Measurements from ENCODE around the gene CAMK4. TPM values are rescaled to one million over a fixed set of nuclear protein-coding genes. Genes with fewer than 3 reads are reported as not detected.
A peak's percentile ranks its signal among the peaks of the same experiment; 100 is the strongest.

CAMK4 gene
- total and polyA plus RNA-seq, 5 donors from 2014 or later: 85.3 to 167 (median 106) TPM

GRCh38 chr5:111383288-111383970, 159.2 kb downstream of the CAMK4 start:
- Histone ChIP-seq H3K27me3 (ENCODE audit: control insufficient read depth, insufficient read depth, low read length) (no peaks in the 10 kb centered on the region), H3K9me3 (ENCODE audit: control insufficient read depth in 2 of 2, low read length in 2 of 2) (no peaks in the 10 kb centered on the region), H3K4me1 (ENCODE audit: control insufficient read depth, insufficient read depth, low read length, poor library complexity, severe bottlenecking) (no peaks in the 10 kb centered on the region), H3K4me3 (ENCODE audit: low read depth, low read length) (no peak overlapping the region), H3K27ac (ENCODE audit: insufficient read depth, low read length, poor library complexity, severe bottlenecking) (no peak overlapping the region), H3K36me3 (ENCODE audit: control insufficient read depth, insufficient read depth, low read length) (peaks cover 45% of the 10 kb centered on the region)
- Mint-ChIP-seq H3K4me3 (no peak overlapping the region), H3K27me3 (no peaks in the 10 kb centered on the region), H3K4me1 (peaks cover 9 to 27% (median 26%) of the 10 kb centered on the region in 4 donors), H3K36me3 (peaks cover 26% of the 10 kb centered on the region), H3K27ac (no peak overlapping the region), H3K9me3 (no peaks in the 10 kb centered on the region)
- ATAC-seq (ENCODE audit: low read depth in 2 of 2) (no peak), DNase-seq (no peak)

GRCh38 chr5:111384220-111384619, 160.0 kb downstream of the CAMK4 start:
- Mint-ChIP-seq H3K36me3 (peaks cover 33% of the 10 kb centered on the region), H3K4me1 (peaks cover 9 to 28% (median 27%) of the 10 kb centered on the region in 4 donors), H3K27me3 (no peaks in the 10 kb centered on the region), H3K9me3 (peaks cover 0 to 1% (median 0%) of the 10 kb centered on the region in 7 donors), H3K4me3 (no peak overlapping the region), H3K27ac (no peak overlapping the region)
- Histone ChIP-seq H3K27me3 (ENCODE audit: control insufficient read depth, insufficient read depth, low read length) (no peaks in the 10 kb centered on the region), H3K36me3 (ENCODE audit: control insufficient read depth, insufficient read depth, low read length) (peaks cover 53% of the 10 kb centered on the region), H3K4me3 (ENCODE audit: low read depth, low read length) (no peak overlapping the region), H3K9me3 (ENCODE audit: control insufficient read depth in 2 of 2, low read length in 2 of 2) (no peaks in the 10 kb centered on the region), H3K4me1 (ENCODE audit: control insufficient read depth, insufficient read depth, low read length, poor library complexity, severe bottlenecking) (no peaks in the 10 kb centered on the region), H3K27ac (ENCODE audit: insufficient read depth, low read length, poor library complexity, severe bottlenecking) (no peak overlapping the region)
- ATAC-seq (ENCODE audit: low read depth in 2 of 2): no peak
- no peak for DNase-seq

- ATAC-seq (ENCODE audit: low read depth in 2 of 2) (no peak), DNase-seq (no peak)
- Mint-ChIP-seq H3K27ac (no peak overlapping the region), H3K27me3 (no peaks in the 10 kb centered on the region), H3K36me3 (peaks cover 37% of the 10 kb centered on the region), H3K4me1 (peaks cover 9 to 36% (median 26%) of the 10 kb centered on the region in 4 donors), H3K4me3 (no peak overlapping the region), H3K9me3 (peaks cover 0 to 1% (median 0%) of the 10 kb centered on the region in 7 donors)
- Histone ChIP-seq H3K4me1 (ENCODE audit: control insufficient read depth, insufficient read depth, low read length, poor library complexity, severe bottlenecking) (no peaks in the 10 kb centered on the region), H3K9me3 (ENCODE audit: control insufficient read depth in 2 of 2, low read length in 2 of 2) (no peaks in the 10 kb centered on the region), H3K27me3 (ENCODE audit: control insufficient read depth, insufficient read depth, low read length) (no peaks in the 10 kb centered on the region), H3K4me3 (ENCODE audit: low read depth, low read length) (no peak overlapping the region), H3K36me3 (ENCODE audit: control insufficient read depth, insufficient read depth, low read length) (peaks cover 54% of the 10 kb centered on the region), H3K27ac (ENCODE audit: insufficient read depth, low read length, poor library complexity, severe bottlenecking) (no peak overlapping the region)
These were observed 160.9 kb downstream of the CAMK4 start for GRCh38 chr5:111385051-111385450.

GRCh38 chr5:111385970-111386831, 162.0 kb downstream of the CAMK4 start:
- H3K27me3 Mint-ChIP-seq: no peaks in the 10 kb centered on the region
- ATAC-seq (ENCODE audit: low read depth in 2 of 2) (no peak), DNase-seq (no peak)
- H3K4me1 Mint-ChIP-seq: peaks cover 11 to 39% (median 21%) of the 10 kb centered on the region in 4 donors
- H3K27ac Mint-ChIP-seq: peak overlapping the region; percentile 37 to 60 (median 56)
- no peaks in the 10 kb centered on the region for H3K4me1 ChIP-seq (ENCODE audit: control insufficient read depth, insufficient read depth, low read length, poor library complexity, severe bottlenecking)
- H3K27ac ChIP-seq (ENCODE audit: insufficient read depth, low read length, poor library complexity, severe bottlenecking): no peak overlapping the region
- H3K36me3 ChIP-seq (ENCODE audit: control insufficient read depth, insufficient read depth, low read length): peaks cover 46% of the 10 kb centered on the region
- peaks cover 0 to 1% (median 0%) of the 10 kb centered on the region in 7 donors for H3K9me3 Mint-ChIP-seq
- no peak overlapping the region for H3K4me3 ChIP-seq (ENCODE audit: low read depth, low read length)
- H3K4me3 Mint-ChIP-seq: no peak overlapping the region
- H3K36me3 Mint-ChIP-seq: peaks cover 40% of the 10 kb centered on the region
- no peaks in the 10 kb centered on the region for H3K9me3 ChIP-seq (ENCODE audit: control insufficient read depth in 2 of 2, low read length in 2 of 2)
- no peaks in the 10 kb centered on the region for H3K27me3 ChIP-seq (ENCODE audit: control insufficient read depth, insufficient read depth, low read length)

DNA sequence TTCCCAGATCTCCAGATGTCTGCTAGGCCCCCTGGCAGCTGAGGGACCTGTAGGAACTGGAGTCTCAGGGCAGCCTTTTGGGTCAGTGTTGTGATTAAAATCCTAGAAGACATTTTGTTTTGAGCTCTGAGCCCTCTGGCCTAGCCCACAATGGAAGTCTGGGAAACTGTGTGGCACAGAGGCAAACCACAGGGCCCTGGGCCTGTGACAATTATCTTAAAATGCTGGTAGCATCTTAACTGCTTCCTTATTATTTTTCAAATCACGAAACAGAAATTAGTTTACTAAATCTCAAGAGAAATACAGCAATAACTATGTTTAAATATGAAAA, 162.6 kb downstream of the CAMK4 start:
- peak overlapping the region in 2 of 3 donors; percentile 37 to 60 for H3K27ac Mint-ChIP-seq
- peaks cover 45% of the 10 kb centered on the region for H3K36me3 ChIP-seq (ENCODE audit: control insufficient read depth, insufficient read depth, low read length)
- peaks cover 39% of the 10 kb centered on the region for H3K36me3 Mint-ChIP-seq
- H3K27me3 Mint-ChIP-seq: no peaks in the 10 kb centered on the region
- H3K9me3 Mint-ChIP-seq: peaks cover 0 to 1% (median 0%) of the 10 kb centered on the region in 7 donors
- DNase-seq (no peak), ATAC-seq (ENCODE audit: low read depth in 2 of 2) (no peak)
- H3K4me1 Mint-ChIP-seq: peaks cover 12 to 34% (median 17%) of the 10 kb centered on the region in 4 donors
- H3K4me3 ChIP-seq (ENCODE audit: low read depth, low read length): no peak overlapping the region
- no peaks in the 10 kb centered on the region for H3K27me3 ChIP-seq (ENCODE audit: control insufficient read depth, insufficient read depth, low read length)
- no peaks in the 10 kb centered on the region for H3K4me1 ChIP-seq (ENCODE audit: control insufficient read depth, insufficient read depth, low read length, poor library complexity, severe bottlenecking)
- H3K9me3 ChIP-seq (ENCODE audit: control insufficient read depth in 2 of 2, low read length in 2 of 2): no peaks in the 10 kb centered on the region
- no peak overlapping the region for H3K27ac ChIP-seq (ENCODE audit: insufficient read depth, low read length, poor library complexity, severe bottlenecking)
- no peak overlapping the region for H3K4me3 Mint-ChIP-seq

DNA sequence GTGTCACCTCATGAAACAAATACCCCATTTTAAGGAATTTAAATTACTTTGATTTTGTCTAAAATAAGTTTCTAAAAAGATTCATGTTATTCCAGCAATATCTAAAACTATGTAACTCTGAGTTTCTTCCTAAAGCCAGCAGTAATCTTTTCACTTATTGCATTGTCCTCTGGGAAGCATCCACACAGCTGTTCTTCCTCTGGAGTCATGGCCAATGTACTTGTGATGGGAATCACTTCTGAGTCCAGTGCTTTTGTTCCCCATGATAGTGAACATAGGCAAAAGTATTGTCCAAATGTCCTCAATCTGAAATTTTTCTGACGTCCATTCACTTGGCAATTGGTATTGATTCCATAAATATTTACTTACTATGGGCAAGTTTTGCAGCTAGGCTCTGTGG, 163.2 kb downstream of the CAMK4 start:
- Mint-ChIP-seq H3K27ac (no peak overlapping the region), H3K4me1 (peaks cover 7 to 28% (median 11%) of the 10 kb centered on the region in 4 donors)
- no peak for ATAC-seq (ENCODE audit: low read depth in 2 of 2)

DNA sequence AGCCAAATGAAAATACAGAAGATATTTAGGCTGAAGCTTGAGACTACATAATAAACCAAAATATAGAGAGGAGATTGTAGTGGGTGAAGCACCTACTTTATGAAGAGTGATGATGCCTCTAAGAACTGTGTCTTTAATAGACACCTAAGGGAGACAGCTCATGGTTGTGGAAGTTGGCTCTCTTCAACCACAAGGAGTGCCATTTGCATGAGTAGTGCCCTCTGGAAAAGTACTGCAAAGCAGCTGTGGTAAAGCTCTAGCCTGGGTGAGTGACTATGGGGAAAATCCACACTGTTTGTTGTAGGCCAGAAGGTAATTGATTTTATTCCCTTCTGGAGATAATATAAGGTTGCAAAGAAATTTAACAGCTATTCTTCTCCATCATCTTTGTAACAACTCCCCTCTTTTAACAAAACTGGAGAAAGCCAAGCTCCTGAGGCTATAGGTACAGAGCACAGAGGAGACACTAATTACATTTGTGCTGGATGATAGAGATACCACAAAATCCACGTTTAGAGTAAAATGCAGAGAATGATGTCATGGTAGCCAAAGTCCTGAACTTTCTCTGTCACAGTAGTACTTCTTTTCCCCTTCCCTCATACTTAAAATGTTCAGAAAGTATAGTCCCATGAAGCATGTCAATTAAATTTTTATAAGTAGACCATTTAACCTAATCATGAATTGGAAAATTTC, 165.4 kb downstream of the CAMK4 start:
- no peak for ATAC-seq (ENCODE audit: low read depth in 2 of 2)

More for the DNA sequence above, 163.2 kb downstream of the CAMK4 start:
- Mint-ChIP-seq H3K4me3 (no peak overlapping the region), H3K9me3 (peaks cover 0 to 1% (median 0%) of the 10 kb centered on the region in 7 donors), H3K36me3 (peaks cover 37% of the 10 kb centered on the region), H3K27me3 (no peaks in the 10 kb centered on the region)
- no peaks in the 10 kb centered on the region for H3K27me3 ChIP-seq (ENCODE audit: control insufficient read depth, insufficient read depth, low read length)
- DNase-seq: no peak
- no peaks in the 10 kb centered on the region for H3K9me3 ChIP-seq (ENCODE audit: control insufficient read depth in 2 of 2, low read length in 2 of 2)
- H3K4me3 ChIP-seq (ENCODE audit: low read depth, low read length): no peak overlapping the region
- no peaks in the 10 kb centered on the region for H3K4me1 ChIP-seq (ENCODE audit: control insufficient read depth, insufficient read depth, low read length, poor library complexity, severe bottlenecking)
- no peak overlapping the region for H3K27ac ChIP-seq (ENCODE audit: insufficient read depth, low read length, poor library complexity, severe bottlenecking)
- H3K36me3 ChIP-seq (ENCODE audit: control insufficient read depth, insufficient read depth, low read length): peaks cover 44% of the 10 kb centered on the region

More for the DNA sequence above, 165.4 kb downstream of the CAMK4 start:
- H3K4me1 ChIP-seq (ENCODE audit: control insufficient read depth, insufficient read depth, low read length, poor library complexity, severe bottlenecking): no peaks in the 10 kb centered on the region
- no peak overlapping the region for H3K27ac Mint-ChIP-seq
- H3K36me3 Mint-ChIP-seq: peaks cover 45% of the 10 kb centered on the region
- H3K4me3 ChIP-seq (ENCODE audit: low read depth, low read length): no peak overlapping the region
- H3K36me3 ChIP-seq (ENCODE audit: control insufficient read depth, insufficient read depth, low read length): peaks cover 38% of the 10 kb centered on the region
- H3K4me3 Mint-ChIP-seq: no peak overlapping the region
- peaks cover 10 to 38% (median 17%) of the 10 kb centered on the region in 4 donors for H3K4me1 Mint-ChIP-seq
- H3K9me3 Mint-ChIP-seq: peaks cover 0 to 1% (median 0%) of the 10 kb centered on the region in 7 donors
- no peak overlapping the region for H3K27ac ChIP-seq (ENCODE audit: insufficient read depth, low read length, poor library complexity, severe bottlenecking)
- DNase-seq: no peak
- H3K27me3 Mint-ChIP-seq: no peaks in the 10 kb centered on the region
- H3K9me3 ChIP-seq (ENCODE audit: control insufficient read depth in 2 of 2, low read length in 2 of 2): no peaks in the 10 kb centered on the region
- no peaks in the 10 kb centered on the region for H3K27me3 ChIP-seq (ENCODE audit: control insufficient read depth, insufficient read depth, low read length)
